HepG2 (cell line): ENCODE results near the gene PHF3. TPM values are rescaled to one million over a fixed set of nuclear protein-coding genes. Genes with fewer than 3 reads are reported as not detected.
"Not testable (repeated sequence)": the region's sequence is repeated elsewhere in the genome, so short reads cannot be mapped to it uniquely, and the experiment has no call there.

ENCODE experiments used
- ATAC-seq: fragments of 200-7000 bp; cut with Tn5 transposase; 3 replicates; pipeline ENCODE4 v1.9.1; 2020; ENCODE audit warnings: mild to moderate bottlenecking, moderate library complexity
- BruUV-seq: library from RNA; stranded (reverse); fragments of 400-500 nt; replicated peaks from 2 replicates; lab custom pipeline; 2021; lab: Mats Ljungman, UMichigan
- CTCF ChIA-PET: fragments of 300-600 bp; formaldehyde crosslinking; extraction: SDS; loops from one replicate; lab custom pipeline; 2021; ENCODE audit warnings: low total read pairs, inconsistent platforms, low intra/inter-chr PET ratio; lab: Yijun Ruan, JAX
- POLR2A ChIA-PET: fragments of 350-600 bp; sonication (Branson Sonifier 250); formaldehyde crosslinking; loops from one replicate; lab custom pipeline; 2020; ENCODE audit warnings: antibody characterized with exemption, inconsistent platforms; lab: Yijun Ruan, JAX
- DNase-seq: peaks from one replicate; pipeline ENCODE4 v3.0.0-alpha.2; 2015; ENCODE audit warnings: low spot score
- FAIRE-seq: peaks from 3 replicates; lab custom pipeline; 2011; peaks lifted over from hg19 to GRCh38; lab: Jason Lieb, UNC
- H2AFZ ChIP-seq: one replicate; pipeline ENCODE4 v1.6.1; 2011; ENCODE audit warnings: low read length, inconsistent platforms
- H3K27ac ChIP-seq: fragments of 300-600 bp; 3 replicates; pipeline ENCODE4 v1.8.0; 2011; ENCODE audit warnings: mixed run types, mild to moderate bottlenecking, mixed read lengths, low read length, inconsistent platforms; ENCODE audit not compliant: insufficient read depth; ENCODE audit errors: extremely low read length
- H3K27me3 ChIP-seq, 2 experiments: fragments of 200-600 bp in 1 of 2; 2 replicates in 1 of 2; 3 replicates in 1 of 2; pipeline versions ENCODE4 v1.6.0 to v1.8.0; 2011; ENCODE audit warnings: low read length in 2 of 2, mild to moderate bottlenecking in 2 of 2, moderate library complexity in 2 of 2, inconsistent platforms in 1 of 2; ENCODE audit not compliant: insufficient read depth in 2 of 2, control insufficient read depth in 1 of 2
- H3K36me3 ChIP-seq, 2 experiments: fragments of 200-600 bp in 1 of 2; replicated peaks in 1 of 2; 2 replicates in 1 of 2; 3 replicates in 1 of 2; pipeline versions ENCODE4 v1.5.1 to v1.8.0; 2011; ENCODE audit warnings: low read length in 2 of 2, inconsistent platforms in 1 of 2; ENCODE audit not compliant: insufficient read depth in 2 of 2, control insufficient read depth in 1 of 2
- H3K4me1 ChIP-seq: 2 replicates; pipeline ENCODE4 v1.5.1; 2012; ENCODE audit warnings: low read length, inconsistent platforms; ENCODE audit not compliant: insufficient read depth
- H3K4me2 ChIP-seq: 2 replicates; pipeline ENCODE4 v1.6.0; 2011; ENCODE audit warnings: low read depth, low read length, inconsistent platforms
- H3K4me3 ChIP-seq, 3 experiments: fragments of 200-600 bp in 1 of 3; sonication (generic), shearing (Covaris generic) in 1 of 3; replicated peaks in 1 of 3; 2 replicates each; pipeline ENCODE4 v1.5.1; 2011 to 2016; ENCODE audit warnings: low read length in 3 of 3, inconsistent platforms in 2 of 3, low read depth in 2 of 3, mild to moderate bottlenecking in 2 of 3, control low read depth in 1 of 3, mixed read lengths in 1 of 3; ENCODE audit not compliant: insufficient read depth in 1 of 3
- H3K79me2 ChIP-seq: one replicate; pipeline ENCODE4 v1.6.1; 2011; ENCODE audit warnings: low read length, inconsistent platforms; ENCODE audit not compliant: insufficient read depth
- H3K9ac ChIP-seq: 2 replicates; pipeline ENCODE4 v1.6.0; 2011; ENCODE audit warnings: mild to moderate bottlenecking, low read depth, low read length, inconsistent platforms; ENCODE audit not compliant: insufficient read depth
- H3K9me3 ChIP-seq: 2 replicates; pipeline ENCODE4 v1.5.1; 2012; ENCODE audit warnings: mild to moderate bottlenecking, low read length
- H4K20me1 ChIP-seq: 2 replicates; pipeline ENCODE4 v1.6.0; 2011; ENCODE audit warnings: inconsistent platforms, mild to moderate bottlenecking, low read length, moderate library complexity; ENCODE audit not compliant: insufficient read depth
- CEBPG ChIP-seq: IDR thresholded peaks from 2 replicates; pipeline ENCODE4 v1.6.1; 2016
- FOXP1 ChIP-seq, 2 experiments: fragments of 450-650 bp in 1 of 2; IDR thresholded peaks; 2 replicates each; pipeline ENCODE4 v1.6.1; 2017 to 2018; ENCODE audit warnings: antibody characterized with exemption in 1 of 2
- HNF4A ChIP-seq: sonication (generic); formaldehyde crosslinking; IDR thresholded peaks from 2 replicates; pipeline ENCODE4 v1.4.0; 2020; ENCODE audit warnings: missing genetic modification reagents
- NR2F1 ChIP-seq, 2 experiments: fragments of 450-650 bp in 1 of 2; formaldehyde crosslinking in 1 of 2; IDR thresholded peaks; 2 replicates each; pipeline versions ENCODE4 v1.5.0 to v1.6.1; 2016 to 2020; ENCODE audit warnings: mild to moderate bottlenecking in 1 of 2, missing compliant biosample characterization in 1 of 2, missing genetic modification reagents in 1 of 2, moderate library complexity in 1 of 2
- POGZ ChIP-seq: sonication (generic); formaldehyde crosslinking; IDR thresholded peaks from 2 replicates; pipeline ENCODE4 v1.4.0; 2020; ENCODE audit warnings: mild to moderate bottlenecking, missing genetic modification reagents
- SIN3B ChIP-seq: fragments of 150-350 bp; IDR thresholded peaks from 2 replicates; pipeline ENCODE4 v1.6.1; 2014; ENCODE audit warnings: low read length
- TFAP4 ChIP-seq: sonication (generic); IDR thresholded peaks from 2 replicates; pipeline ENCODE4 v1.6.1; 2016; ENCODE audit warnings: low read depth, borderline replicate concordance
- ZC3H13 ChIP-seq: sonication (generic); formaldehyde crosslinking; IDR thresholded peaks from 2 replicates; pipeline ENCODE4 v1.8.1; 2023; ENCODE audit warnings: mild to moderate bottlenecking, missing genetic modification reagents, moderate library complexity
- ZMYM2 ChIP-seq: sonication (generic); formaldehyde crosslinking; IDR thresholded peaks from 2 replicates; pipeline ENCODE4 v1.8.0; 2022; ENCODE audit warnings: mild to moderate bottlenecking, missing genetic modification reagents
- ZMYM4 ChIP-seq: sonication (generic); formaldehyde crosslinking; IDR thresholded peaks from 2 replicates; pipeline ENCODE4 v1.8.1; 2023; ENCODE audit warnings: mild to moderate bottlenecking, missing genetic modification reagents
- ZNF121 ChIP-seq: sonication (generic); formaldehyde crosslinking; IDR thresholded peaks from 2 replicates; pipeline ENCODE4 v1.5.0; 2020; ENCODE audit warnings: mild to moderate bottlenecking, missing genetic modification reagents
- ZNF770 ChIP-seq: sonication (generic); formaldehyde crosslinking; IDR thresholded peaks from 2 replicates; pipeline ENCODE4 v1.5.0; 2020; ENCODE audit warnings: mild to moderate bottlenecking, missing genetic modification reagents
- WGBS: methylation state at CpG from one replicate; pipeline ENCODE4 v1.1.6; 2017; ENCODE audit warnings: low lambda C conversion rate; 5-methylcytosine and 5-hydroxymethylcytosine counted together
- in situ Hi-C: cut with HindIII; loops from 2 replicates; pipeline ENCODE4 v1.10.0; 2017; ENCODE audit warnings: low pct_unique_long_range_greater_than_20kb; ENCODE audit not compliant: extremely low pct_ligation_motif_present
- intact Hi-C: fragments of 100-400 bp; cut with micrococcal nuclease; formaldehyde crosslinking; loops from one replicate; pipeline ENCODE4 v1.10.0; 2022; ENCODE audit not compliant: unreplicated experiment
- polyA plus RNA-seq, 8 experiments: library from polyadenylated mRNA; depleted of rRNA in 3 of 8; stranded (reverse) in 7 of 8; unstranded in 1 of 8; fragments of >200 nt; fragmentation: Illumina TruSeq in 4 of 8; extraction: Trizol in 4 of 8; gene quantifications; 2 replicates each; pipeline versions ENCODE4 v1.2.1 to v1.2.3, GENCODE V29; 2011 to 2016; ENCODE audit warnings: low read depth in 4 of 8, missing spikeins in 1 of 8, mixed read lengths in 1 of 8; ENCODE audit not compliant: insufficient read depth in 1 of 8
- total RNA-seq, 5 experiments: library from RNA; depleted of rRNA; stranded (reverse); fragments of >200 nt; fragmentation: Illumina TruSeq; extraction: Trizol; gene quantifications; 2 replicates each; pipeline ENCODE4 v1.2.3, GENCODE V29; 2016; ENCODE audit warnings: low read depth in 1 of 5

Gene PHF3
- total and polyA plus RNA-seq, 2 of the 13 experiments (the other 11 are each of a cell fraction or from before 2014, with no cell fraction given): 19.8 to 70.4 TPM

- ATAC-seq, in situ Hi-C loops, H3K4me3 ChIP-seq, FAIRE-seq, H3K9ac ChIP-seq, H4K20me1 ChIP-seq, H3K4me2 ChIP-seq, H3K79me2 ChIP-seq, H3K27me3 ChIP-seq, H3K27ac ChIP-seq, H2AFZ ChIP-seq, DNase-seq, intact Hi-C loops, POLR2A ChIA-PET, CTCF ChIA-PET, BruUV-seq, H3K36me3 ChIP-seq: not testable (repeated sequence)
- Histone ChIP-seq H3K9me3 (0 out of 2 replicates have a peak, but pooled peaks cover 11% of the 10 kb centered on the region), H3K4me1 (peaks cover 12% of the 10 kb centered on the region)
- TF ChIP-seq NR2F1 (CRISPR knock-in tag; IDR thresholded peaks at IDR 0.05) (0 out of 4 replicates have a peak, but pooled peaks of 1 of the 2 experiments have one; percentile 28), POGZ (CRISPR knock-in tag) (0 out of 2 replicates have a peak, but pooled peaks have one; percentile 21), ZMYM2 (CRISPR knock-in tag) (0 out of 2 replicates have a peak, but pooled peaks have one; percentile 43), TFAP4 (0 out of 2 replicates have a peak, but pooled peaks have one; percentile 3), ZMYM4 (CRISPR knock-in tag) (peak; percentile 47; the same call in 1 of the 2 replicates), HNF4A (CRISPR knock-in tag) (peak; percentile 74)
Measured at GRCh38 chr6:63757275-63757674, 121.7 kb downstream of the PHF3 start.

GRCh38 chr6:63757826-63758225 lies 122.2 kb downstream of the PHF3 start:
- Histone ChIP-seq H3K4me1 (peaks cover 12% of the 10 kb centered on the region), H3K9me3 (0 out of 2 replicates have a peak, but pooled peaks cover 11% of the 10 kb centered on the region), H2AFZ (no peak overlapping the region), H3K4me2 (no peak overlapping the region), H4K20me1 (no peaks in the 10 kb centered on the region), H3K36me3 (no peaks in the 10 kb centered on the region), H3K79me2 (no peaks in the 10 kb centered on the region), H3K27me3 (no peaks in the 10 kb centered on the region), H3K9ac (no peak overlapping the region), H3K27ac (no peak overlapping the region), H3K4me3 (no peak overlapping the region)
- DNase-seq: peak; percentile 34
- POLR2A ChIA-PET: no interaction called here
- ATAC-seq: peak; percentile 73
- FAIRE-seq: no peak
- no TSS peak for BruUV-seq
- in situ Hi-C loops (no loop called here), intact Hi-C loops (no loop called here)
- CTCF ChIA-PET: no interaction called here
- WGBS: 29% methylated on average over 1 of the region's 1 CpG
- no peak for TF ChIP-seq CEBPG
- no peak for TF ChIP-seq FOXP1 (IDR thresholded peaks at IDR 0.05)
- TF ChIP-seq FOXP1 (CRISPR knock-in tag; IDR thresholded peaks at IDR 0.05): peak; percentile 23; the same call in 1 of the 2 replicates
- TF ChIP-seq ZC3H13: no peak
- peak; percentile 70 for TF ChIP-seq ZNF770 (CRISPR knock-in tag)
- no peak for TF ChIP-seq SIN3B
- peak; percentile 40; the same call in 1 of the 2 replicates for TF ChIP-seq HNF4A (CRISPR knock-in tag)
- peak; percentile 53 for TF ChIP-seq ZNF121 (CRISPR knock-in tag)
